ENCODE data around the gene C4B.
"Not testable (repeated sequence)": the region's sequence is repeated elsewhere in the genome, so short reads cannot be mapped to it uniquely, and the experiment has no call there.

Gene C4B

GRCh38 chr6:32037598-32038524 lies 23.3 kb downstream of the C4B start, which contains the start of gene CYP21A2:
CYP21A2 (plus strand) TSS chr6:32038415; CDS start chr6:32038423, 8 bp downstream.
- not testable (repeated sequence) for DNase-seq

GRCh38 chr6:32038878-32039277 lies 24.3 kb downstream of the C4B start:
- DNase-seq: not testable (repeated sequence)

- not testable (repeated sequence) for DNase-seq
Observed at GRCh38 chr6:32039321-32040274, 25.0 kb downstream of the C4B start.

GRCh38 chr6:32040299-32041049 lies 25.9 kb downstream of the C4B start:
- not testable (repeated sequence) for DNase-seq

- DNase-seq: not testable (repeated sequence)
Observed at GRCh38 chr6:32041050-32041321, 26.4 kb downstream of the C4B start.

- not testable (repeated sequence) for DNase-seq
Observed at GRCh38 chr6:32041385-32041784, 26.8 kb downstream of the C4B start.

GRCh38 chr6:32042276-32042675 lies 27.7 kb downstream of the C4B start:
- DNase-seq: not testable (repeated sequence)

- DNase-seq: not testable (repeated sequence)
Observed at GRCh38 chr6:32043589-32044380, 29.2 kb downstream of the C4B start.

- DNase-seq: not testable (repeated sequence)
Observed at GRCh38 chr6:32044916-32045315, 30.3 kb downstream of the C4B start.

- DNase-seq: no peak
Observed at GRCh38 chr6:32045811-32046449, 31.3 kb downstream of the C4B start.

- DNase-seq: no peak
Observed at GRCh38 chr6:32046450-32047083, 32.0 kb downstream of the C4B start.

GRCh38 chr6:32047084-32047478 lies 32.5 kb downstream of the C4B start:
- no peak for DNase-seq

- DNase-seq: no peak
Observed at GRCh38 chr6:32047539-32047854, 32.9 kb downstream of the C4B start.

- peak; percentile 76 for DNase-seq
Observed at GRCh38 chr6:32047855-32048766, 33.5 kb downstream of the C4B start.

GRCh38 chr6:32049149-32049548 lies 34.6 kb downstream of the C4B start:
- DNase-seq: not testable (repeated sequence)

- DNase-seq: not testable (repeated sequence)
Observed at GRCh38 chr6:32049736-32050135, 35.1 kb downstream of the C4B start.

GRCh38 chr6:32050562-32050961 lies 36.0 kb downstream of the C4B start:
- DNase-seq: no peak

- not testable (repeated sequence) for DNase-seq
Observed at GRCh38 chr6:32052626-32053025, 38.0 kb downstream of the C4B start.

- DNase-seq: not testable (repeated sequence)
Observed at GRCh38 chr6:32053314-32053713, 38.7 kb downstream of the C4B start.

GRCh38 chr6:32055756-32056155 lies 41.2 kb downstream of the C4B start:
- not testable (repeated sequence) for DNase-seq
